Renal cortical epithelial cell (primary cell): Measurements from ENCODE around the gene PMM2. TPM values are rescaled to one million over a fixed set of nuclear protein-coding genes. Genes with fewer than 3 reads are reported as not detected.
A peak's percentile ranks its signal among the peaks of the same experiment; 100 is the strongest.
"Not testable (repeated sequence)": the region's sequence is repeated elsewhere in the genome, so short reads cannot be mapped to it uniquely, and the experiment has no call there.

ENCODE experiments used
- DNase-seq: peaks from one replicate; pipeline ENCODE4 v3.0.0-alpha.2; 2011; ENCODE audit warnings: low read depth
- total RNA-seq: library from RNA; depleted of rRNA; stranded (reverse); fragments of >200 nt; gene quantifications from 2 replicates; pipeline ENCODE4 v1.2.3, GENCODE V29; 2014

Gene PMM2
- total RNA-seq, 1 donor from 2014 or later, result 41.1 TPM

DNA sequence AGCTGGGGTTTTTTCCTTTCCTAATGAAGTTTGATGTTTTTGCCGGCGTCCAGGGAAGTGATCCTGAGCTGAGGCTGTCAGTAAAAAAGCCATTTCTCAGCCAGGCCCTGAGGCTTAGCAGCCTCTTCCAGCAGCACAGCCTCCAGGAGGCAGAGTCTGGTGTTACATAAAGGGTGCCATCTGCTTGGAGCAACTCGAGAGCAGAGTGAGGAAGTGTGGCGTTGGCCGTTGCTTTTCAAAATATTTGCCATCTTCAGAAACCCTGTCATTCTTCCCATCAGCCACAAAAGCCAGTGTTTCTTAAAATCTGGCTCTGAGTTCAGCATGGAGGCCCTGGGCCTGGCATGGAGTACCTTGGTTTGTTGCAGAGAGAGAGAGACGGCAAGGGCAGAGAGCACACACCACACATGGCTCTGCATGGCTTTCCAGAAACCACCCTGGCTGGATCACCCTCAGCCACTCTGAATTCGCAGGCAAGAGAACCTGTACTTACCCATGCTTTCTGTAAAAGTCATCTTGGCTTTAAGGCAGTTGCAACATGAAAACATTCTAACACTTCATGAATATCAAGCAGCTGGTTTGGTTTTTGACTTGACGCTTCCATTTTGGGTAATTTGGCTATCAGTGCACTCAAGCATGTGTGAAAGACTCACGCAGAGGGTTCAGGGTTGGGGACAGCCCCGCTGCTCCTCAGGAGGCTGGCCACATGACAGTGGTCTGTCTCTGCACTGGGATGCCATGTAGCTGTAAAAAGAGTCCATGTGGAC is 21.0 kb downstream of the PMM2 start:
- DNase-seq, result no peak

DNA sequence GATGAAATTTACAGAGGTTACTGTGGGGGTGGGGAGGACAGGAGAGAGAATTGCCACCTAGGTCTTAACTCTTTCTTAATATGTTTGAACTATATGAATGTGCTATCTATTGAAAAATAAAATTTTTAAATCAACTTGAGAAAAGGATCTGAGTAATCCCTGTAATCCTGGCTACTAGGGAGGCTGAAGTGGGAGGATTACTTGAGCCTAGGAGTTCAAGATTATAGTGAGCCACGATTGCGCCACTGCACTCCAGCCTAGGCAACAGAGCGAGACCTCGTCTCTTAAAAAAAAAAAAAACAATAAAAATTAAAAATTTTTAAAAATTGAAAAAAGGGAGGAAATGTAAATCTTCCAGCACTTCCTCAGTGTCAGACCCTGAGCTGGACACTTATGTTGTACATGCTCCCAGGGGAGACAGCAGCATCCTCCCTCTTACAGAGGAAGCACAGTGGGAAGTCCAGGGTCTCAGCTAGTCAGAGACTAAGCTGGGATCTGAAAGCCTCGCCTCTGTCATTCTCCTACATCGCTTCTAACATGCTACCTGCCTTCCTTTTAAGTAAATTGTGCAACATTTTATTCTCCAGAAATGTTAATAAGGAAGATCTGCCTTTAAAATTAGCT is 21.9 kb downstream of the PMM2 start:
- DNase-seq, result no peak

DNA sequence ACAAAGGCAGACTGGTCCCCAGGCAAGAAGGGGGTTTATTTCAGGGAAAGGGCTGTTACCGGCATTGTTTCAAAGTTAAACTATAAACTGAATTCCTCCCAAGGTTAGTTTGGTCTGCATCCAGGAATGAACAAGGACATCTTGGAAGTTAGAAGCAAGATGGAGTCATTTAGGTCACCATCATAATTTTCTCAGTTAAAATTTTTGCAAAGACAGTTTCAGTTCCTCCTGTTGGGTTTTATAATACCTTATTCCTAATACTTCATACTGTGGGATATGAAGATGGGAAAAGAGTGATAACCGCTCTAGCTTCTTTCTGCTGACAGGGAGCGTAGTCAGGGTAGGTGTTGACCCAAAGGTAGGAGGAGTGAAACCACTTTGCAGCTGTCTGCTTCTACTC is 24.8 kb downstream of the PMM2 start:
- DNase-seq, result peak; percentile 23

DNA sequence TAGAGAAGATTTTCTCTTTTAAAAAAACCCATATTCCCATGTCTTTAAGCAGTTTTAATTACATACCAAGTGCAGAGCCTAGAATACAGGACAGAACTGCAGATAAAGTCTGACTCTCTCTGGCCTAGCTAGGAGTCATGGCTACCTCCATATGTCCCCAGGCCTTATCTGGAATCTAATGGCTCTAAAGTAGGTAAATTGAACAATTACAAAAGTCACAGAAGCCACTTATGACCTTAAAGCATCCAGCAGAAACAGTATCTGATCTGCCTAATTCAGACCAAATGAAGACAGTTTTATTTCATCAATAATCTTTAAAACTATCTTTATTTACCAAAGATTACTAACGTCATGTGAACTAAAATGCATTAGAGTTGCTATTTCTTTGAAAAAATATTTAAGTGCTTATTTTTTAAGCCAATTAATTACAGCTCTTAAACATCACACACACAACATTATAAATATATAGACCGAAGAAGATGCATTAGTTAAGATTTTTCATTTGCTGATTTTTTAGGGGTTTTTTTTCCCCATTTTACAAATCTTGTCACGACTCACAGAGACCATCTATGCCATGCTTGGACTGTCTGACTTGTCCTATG is 28.7 kb downstream of the PMM2 start:
- DNase-seq, result no peak

DNA sequence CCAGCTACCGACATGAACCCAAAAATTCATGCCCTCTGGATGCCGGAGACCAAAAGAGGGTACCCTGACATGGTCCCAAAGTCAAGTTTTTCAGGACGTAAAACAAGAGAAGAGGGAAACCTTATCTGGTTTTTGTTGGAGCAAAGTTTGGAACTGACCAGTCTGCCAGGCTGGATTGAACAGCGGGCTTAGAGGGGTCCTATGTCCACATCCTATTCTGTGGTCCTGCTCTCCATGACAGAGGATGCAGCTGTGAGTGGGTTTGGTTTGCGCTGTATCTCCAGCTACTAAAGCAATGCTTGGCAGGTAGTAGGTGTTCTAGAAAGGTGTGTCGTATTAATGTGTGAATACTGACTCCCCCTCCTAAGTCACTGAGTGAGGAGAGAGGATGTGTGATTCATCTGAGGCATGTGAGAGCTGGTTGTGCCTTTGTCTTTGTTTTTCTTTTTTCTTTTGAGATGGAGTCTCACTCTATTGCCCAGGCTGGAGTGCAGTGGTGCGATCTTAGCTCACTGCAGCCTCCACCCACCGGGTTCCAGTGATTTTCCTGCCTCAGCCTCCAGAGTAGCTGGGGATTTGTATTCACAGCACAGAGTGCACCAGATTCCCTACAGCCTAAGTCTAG is 31.0 kb downstream of the PMM2 start:
- DNase-seq, result peak; percentile 61

DNA sequence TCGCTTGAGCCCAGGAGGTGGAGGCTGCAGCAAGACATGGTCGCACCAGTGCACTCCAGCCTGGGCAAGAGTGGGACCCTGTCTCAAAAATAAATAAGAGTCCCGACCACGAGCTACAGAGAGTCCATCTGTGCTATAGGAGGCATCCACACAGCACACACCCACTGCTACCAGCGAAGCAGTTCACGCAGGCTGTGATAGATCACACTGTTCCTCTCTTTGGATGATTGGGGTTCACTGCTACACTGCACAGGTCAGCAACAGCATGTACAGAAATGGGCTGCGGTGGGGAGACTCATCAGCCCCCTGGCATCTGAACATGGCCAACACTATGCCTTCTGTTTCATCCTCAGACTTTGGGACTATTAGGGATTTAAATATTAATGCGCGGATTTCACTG is 33.8 kb downstream of the PMM2 start:
- no peak for DNase-seq

DNA sequence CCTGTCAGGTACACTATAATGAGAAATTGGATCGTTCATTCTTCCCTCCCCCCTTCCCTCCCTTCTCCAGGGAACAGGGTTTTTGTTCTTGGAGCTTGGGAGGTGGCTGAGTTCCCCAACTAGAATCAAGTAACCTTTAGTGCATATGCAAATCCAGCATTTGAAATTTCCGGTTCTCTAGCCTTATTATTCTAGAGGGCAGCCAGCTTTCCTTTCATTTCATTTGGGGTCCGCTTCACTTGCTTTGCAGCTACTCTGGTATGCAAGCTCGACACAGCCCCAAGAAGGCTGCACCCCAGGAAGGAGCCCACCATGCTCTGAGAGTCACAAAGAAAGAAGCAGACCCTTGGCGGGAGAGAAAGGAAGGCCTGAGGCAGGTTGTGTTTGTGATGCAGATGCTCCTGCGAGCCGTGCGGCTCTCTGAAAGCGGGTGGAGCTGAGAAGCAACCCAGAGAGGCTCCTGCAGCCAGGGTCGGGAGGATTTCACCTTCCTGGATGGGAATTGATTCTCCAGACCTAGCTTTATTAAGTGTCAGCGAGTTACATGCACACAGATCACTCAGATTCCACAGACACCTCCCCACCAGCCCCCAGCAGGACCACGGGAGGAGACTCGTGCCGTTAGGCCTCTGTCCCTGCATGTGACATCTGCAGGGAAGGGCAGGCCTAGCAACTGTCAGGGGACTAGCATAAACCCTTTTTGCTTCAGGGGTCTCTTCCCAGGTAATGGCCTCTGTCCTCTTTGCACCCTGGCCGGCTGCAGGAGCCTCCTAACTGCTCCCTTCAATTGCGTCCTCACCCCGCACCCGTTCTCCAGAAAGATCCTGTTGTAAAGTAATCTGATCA is 34.5 kb downstream of the PMM2 start:
- no peak for DNase-seq

DNA sequence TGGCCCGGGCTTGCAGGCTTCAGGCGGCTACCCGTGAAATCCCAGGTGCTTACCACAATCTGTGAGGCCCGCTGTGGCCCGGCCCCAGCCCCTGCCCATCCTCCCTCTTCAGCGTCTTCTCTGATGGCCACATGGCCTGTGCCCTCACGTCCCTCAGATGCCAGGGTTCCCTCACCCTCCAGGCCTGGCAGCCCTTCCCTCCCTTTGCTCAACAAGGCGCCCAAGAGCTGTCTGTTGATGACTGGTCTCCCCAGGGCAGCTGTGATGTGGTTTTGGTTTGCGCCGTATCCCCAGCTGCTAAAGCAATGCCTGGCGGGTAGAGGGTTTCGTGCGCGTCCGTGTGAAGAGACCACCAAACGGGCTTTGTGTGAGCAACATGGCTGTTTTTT is 35.1 kb downstream of the PMM2 start:
- no peak for DNase-seq

DNA sequence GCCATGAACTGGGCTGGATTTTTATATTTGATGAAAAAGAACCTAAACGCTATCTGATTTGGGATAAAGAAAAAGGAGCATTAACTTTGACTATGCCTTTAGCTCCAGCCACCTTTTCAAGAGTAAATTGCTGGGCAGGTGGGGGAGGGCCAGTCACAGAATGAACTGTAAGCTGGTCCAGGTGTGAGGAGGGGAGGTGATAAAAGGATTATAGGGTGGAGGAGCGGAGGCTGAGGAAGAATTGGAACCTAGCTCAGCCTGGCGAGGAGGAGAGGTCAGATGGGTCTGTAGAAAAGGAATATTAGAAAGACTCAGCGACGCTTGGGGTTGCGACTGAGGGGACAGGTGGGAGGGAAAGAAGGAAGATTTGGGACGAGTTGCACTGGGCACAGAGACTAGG is 39.2 kb downstream of the PMM2 start:
- not testable (repeated sequence) for DNase-seq

DNA sequence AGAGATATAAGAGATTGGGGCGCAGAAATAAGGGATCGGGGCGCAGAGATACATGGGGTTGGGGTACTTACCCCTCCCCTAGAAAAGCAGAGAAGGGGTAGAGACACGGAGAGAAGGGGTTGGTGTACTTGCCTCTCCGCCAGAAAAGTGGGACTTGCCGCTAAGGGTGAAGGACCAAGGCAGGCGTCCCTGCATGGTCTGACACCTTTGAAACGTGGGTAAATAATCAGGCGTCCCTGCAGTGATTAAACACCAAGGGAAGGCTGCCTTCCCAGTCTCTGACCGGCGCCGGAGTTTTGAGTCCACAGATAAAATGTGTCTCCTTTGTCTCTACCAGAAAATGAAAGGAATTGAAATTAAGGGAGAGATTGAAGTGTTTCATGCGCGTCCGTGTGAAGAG is 40.0 kb downstream of the PMM2 start:
- DNase-seq, result not testable (repeated sequence)

DNA sequence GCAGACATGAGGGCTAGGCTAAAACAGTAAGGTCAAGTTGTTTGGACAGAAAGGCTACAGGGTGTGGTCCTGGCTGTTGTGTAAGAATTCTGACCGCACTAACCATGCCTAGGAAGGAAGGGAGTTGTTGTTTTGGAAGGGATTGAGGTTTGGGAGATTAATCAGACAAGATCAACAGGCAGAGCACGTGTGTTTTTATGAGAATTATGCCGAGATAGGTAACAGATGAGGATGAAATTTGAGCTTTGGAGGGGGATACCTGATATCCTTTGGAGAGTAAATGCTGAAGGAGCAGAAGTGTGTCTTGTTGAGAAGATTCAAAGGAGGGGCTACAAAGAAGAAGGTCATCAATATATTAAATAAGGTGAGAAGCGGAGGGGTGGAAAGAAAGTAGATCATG is 44.4 kb downstream of the PMM2 start:
- DNase-seq, result not testable (repeated sequence)

DNA sequence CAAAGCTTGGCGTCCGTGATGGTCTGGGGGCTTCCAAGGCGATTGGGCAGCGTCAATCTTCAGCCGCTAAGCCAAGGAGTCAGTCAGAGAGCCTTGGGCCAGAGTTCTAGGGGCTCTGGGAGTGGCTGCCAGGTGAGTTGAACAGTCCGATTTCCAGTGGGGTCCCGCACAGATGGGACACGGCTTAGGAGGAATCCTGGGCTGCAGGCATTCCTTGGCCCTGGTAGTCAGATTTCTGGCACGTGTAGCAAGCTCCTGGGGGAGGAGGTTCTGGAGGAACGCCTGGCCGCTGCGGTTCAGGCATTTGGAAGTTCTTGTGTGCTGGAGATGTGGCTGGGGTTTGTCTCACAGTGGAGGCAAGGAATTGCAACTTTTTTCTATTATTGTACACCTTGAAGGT is 45.7 kb downstream of the PMM2 start:
- not testable (repeated sequence) for DNase-seq

DNA sequence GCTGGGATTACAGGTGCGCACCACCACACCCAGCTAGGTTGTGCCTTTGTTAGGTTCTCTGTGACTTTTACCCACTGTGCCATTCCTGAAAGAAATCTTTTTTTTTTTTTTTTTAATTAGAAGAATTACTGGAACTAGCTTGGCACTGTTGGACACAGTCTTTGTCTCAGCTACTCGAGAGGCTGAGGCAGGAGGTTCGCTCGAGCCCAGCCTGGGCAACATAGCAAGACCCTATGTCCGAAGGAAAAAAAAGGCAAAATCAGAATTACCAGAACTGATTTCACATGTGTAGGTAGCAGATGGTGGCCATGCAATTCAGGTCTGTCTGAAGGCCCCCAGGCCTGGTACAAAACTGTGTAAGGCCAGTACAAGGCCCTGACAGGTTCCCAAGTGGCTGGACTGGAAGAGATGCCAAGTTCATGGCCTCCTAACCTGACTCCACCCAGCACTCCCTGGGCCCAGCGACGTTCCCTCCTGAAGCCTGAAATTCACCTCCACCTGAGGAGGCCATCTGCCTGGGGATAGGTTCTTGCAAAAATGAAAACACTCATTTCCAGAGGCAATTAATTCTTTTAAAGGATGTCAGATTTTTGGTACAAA is 48.2 kb downstream of the PMM2 start:
- DNase-seq, result no peak

DNA sequence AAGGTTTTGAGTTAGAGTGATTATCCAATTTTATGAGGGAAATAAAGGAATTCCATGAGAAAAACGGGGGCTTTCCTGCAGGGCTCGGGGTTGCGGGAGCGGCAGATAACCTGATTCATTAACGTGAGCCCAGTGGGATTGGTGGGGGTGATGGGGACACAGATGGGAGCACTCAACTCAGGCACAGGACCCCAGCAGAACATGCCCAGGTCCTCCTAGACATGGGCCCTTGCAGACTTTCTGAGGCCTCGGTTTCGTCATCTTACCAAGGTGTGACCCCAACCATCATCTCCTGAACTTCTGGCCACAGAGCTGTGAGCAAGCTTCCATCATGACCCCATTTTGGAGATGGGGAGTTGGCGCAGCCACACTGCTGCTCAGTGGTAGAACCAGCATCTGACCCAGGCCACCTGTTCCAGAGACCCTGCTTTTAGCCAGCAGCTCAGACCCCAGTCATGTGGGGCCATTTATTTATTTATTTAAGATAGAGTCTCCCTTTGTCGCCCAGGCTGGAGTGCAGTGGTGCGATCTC is 48.8 kb downstream of the PMM2 start:
- no peak for DNase-seq

DNA sequence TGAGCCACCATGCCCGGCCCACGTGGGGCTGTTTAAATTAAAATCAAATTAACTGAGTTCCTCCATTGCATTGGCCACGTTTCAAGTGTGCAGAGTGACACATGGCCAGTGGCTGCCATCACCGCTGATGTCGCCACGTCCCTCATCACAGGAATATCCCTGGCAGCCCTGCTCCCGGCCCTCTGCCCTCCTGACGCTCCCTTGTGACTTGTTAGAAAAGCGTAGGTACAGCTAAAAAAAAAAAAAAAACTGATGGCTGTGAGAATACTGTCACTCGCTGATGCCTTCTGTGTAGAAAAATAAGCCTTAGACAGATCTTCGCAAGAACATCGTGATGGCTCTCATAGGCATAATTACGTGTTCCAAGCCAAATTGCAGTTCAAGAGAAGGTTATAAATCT is 49.5 kb downstream of the PMM2 start:
- no peak for DNase-seq

DNA sequence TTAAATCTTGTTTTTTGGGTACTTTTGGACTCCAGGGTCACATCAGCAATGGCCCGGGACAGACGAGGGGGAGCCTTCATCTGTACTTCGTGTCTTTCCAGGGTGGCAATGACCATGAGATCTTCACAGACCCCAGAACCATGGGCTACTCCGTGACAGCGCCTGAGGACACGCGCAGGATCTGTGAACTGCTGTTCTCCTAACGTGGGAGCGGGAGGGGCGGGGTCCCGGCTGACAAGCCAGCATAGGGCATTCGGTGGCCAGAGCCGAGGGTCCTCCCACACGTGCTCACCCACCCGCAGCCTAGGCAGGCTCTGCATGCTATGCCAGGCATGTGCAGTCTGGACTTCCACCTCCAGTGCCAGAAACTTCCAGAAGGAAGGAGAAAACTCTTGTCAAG is 50.0 kb downstream of the PMM2 start:
- DNase-seq, result no peak

DNA sequence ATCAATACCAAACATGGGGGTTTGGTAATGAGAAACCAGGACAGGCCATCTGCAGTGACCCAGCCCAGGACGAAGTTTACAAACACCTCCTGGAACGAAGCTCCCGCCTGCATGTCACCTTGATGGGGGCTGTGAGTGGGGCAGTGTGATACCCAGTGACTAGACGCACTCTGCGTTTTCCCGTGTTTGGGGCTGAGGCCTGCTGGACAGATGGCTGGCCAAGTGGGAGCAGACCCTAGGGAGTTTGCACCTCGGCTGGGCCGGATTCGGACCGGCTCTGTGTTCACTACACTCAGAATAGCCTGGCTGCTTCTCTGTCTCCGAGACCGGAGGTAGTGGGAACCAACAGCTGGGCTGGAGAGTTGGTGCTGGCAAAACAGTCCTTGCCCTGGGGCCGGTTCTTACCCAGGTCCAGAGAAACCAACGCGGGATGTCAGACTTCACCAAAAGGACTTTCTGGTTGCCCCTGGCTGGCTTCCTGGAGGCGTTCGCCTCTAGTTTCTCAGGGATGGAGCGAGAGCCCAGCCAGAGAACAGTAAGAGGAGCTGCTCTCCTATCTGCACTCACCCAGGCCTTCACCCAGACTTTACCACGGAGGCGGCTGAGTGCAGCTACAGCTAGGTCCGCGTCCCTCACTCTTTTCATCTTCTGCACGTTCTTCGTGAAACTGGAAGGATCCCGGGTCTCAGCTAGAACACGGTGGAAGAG is 50.7 kb downstream of the PMM2 start:
- DNase-seq, result no peak

DNA sequence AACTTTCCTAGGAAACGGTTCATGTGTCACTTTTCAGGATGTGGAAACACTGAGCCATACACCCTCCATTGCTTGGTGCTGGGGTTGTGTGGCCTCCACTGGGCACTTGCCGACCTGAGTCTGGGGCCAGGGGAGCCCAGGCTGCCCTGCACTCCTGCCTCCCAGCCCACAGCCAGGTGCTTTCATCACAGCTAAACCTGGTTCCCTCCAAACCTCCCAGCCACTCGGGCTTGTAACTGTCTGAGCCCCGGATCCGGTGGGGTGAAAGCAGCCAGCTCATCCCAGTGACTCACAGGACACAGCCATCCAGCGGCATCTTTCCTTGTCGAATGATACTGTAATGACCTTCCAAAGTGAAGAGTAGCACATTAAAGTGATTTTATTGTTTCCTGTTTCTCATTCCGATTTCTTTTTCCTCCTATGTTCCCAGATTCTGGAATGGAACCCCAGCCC is 51.3 kb downstream of the PMM2 start:
- DNase-seq, result peak; percentile 43

DNA sequence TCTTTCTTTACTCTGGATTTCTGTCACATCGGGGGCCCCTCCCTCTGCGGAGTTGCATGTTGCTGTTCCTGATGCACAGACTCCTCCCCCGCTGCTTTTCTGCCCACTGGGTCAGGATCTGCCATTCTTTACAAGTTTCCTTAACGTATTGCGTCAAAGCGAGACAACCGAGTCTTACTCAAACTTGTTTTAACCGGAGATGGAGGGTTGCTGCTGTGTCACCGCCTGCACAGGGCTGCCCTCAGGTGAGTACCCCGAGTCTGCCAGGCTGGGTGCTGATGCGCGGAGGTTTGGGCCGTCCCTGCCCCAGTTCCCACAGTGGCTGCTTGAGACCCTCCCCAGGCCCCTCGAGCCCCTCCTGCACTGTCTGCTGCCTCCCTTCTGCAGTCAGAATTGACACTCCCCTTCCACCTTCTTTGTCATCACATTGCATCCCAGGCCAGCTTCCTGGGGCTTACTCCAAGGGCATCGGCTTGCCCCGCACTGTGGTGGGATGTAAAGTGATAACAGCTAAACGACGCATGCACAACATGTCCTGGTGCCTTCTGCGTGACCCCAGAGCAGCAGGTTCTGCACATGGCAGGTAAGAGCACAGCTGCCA is 51.9 kb downstream of the PMM2 start:
- no peak for DNase-seq

DNA sequence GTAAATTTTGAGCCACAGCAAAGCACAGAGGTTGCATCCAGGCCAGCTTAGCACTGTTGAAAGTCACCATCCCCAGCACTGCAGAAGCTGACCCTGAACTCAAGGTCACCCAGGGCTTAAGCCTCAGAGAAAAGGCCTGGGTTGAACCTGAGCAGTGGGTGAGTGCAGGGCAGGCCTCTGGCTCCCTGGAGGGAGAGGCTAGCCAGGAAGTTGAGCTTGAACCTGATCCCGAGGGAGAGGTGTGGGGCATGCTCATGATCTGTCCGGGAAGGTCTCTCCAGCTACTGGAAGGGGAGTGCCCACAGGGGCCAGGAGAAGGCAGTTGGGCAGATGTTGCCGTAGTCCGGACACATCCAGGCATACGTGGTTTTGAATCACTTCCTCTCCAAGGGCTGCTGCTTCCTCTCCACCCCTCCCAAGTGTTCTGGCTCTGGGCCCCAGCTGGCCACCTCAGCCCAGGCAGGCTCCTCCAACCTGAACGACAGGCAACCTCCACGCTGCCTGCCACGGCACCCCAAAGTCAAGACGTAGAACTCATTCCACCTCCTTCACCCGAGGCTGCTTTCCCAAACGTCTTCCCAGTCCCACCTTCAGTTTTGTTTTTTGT is 52.7 kb downstream of the PMM2 start:
- peak; percentile 78 for DNase-seq
